ENCODE data around the gene PTPN13. TPM values are rescaled to one million over a fixed set of nuclear protein-coding genes. Genes with fewer than 3 reads are reported as not detected.

PTPN13 gene
- total and polyA plus RNA-seq, 2 experiments from 2014 or later: 13.0 to 43.2 TPM

DNA sequence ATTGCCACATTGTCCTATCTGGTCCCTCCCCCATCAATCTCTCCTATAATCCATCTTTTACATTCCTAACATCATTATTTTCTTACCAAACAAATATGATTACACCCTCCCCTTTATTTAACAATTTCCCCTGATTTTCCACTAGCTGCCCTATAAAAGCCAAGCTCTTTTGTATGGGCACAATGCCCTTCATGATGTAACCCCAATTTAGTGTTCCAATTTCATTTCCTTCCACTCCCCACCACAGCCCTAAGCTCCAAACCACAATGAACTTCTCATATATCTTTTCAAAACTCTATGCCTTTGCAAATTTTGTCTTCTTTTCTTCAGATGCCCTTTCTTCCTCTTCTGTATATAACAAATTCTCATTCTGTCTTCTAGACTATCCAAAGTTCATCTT lies 39.5 kb upstream of the PTPN13 start:
- H3K9me2 ChIP-seq (ENCODE audit: insufficient read depth): no peaks in the 10 kb centered on the region
- H3K4me3 ChIP-seq: no peak overlapping the region
- no peaks in the 10 kb centered on the region for H3K9me3 ChIP-seq (ENCODE audit: low read depth)
- H3K27me3 ChIP-seq (replicated peaks; ENCODE audit: insufficient read depth): no peaks in the 10 kb centered on the region
- no peaks in the 10 kb centered on the region for H3K79me2 ChIP-seq (ENCODE audit: insufficient read depth)
- in situ Hi-C loops (cut with MboI): no loop called here
- H3K4me2 ChIP-seq (ENCODE audit: unreplicated experiment): no peak overlapping the region
- H4K20me1 ChIP-seq (ENCODE audit: insufficient read depth): no peaks in the 10 kb centered on the region
- no peaks in the 10 kb centered on the region for H3K36me3 ChIP-seq (ENCODE audit: low read depth)
- H3K27ac ChIP-seq: no peak overlapping the region
- H3K9ac ChIP-seq: no peak overlapping the region
- peaks cover 13% of the 10 kb centered on the region for H3K4me1 ChIP-seq (ENCODE audit: insufficient read depth)
- no peaks in the 10 kb centered on the region for H3F3A ChIP-seq (ENCODE audit: insufficient read depth)
- TF ChIP-seq EZH2phosphoT487 (IDR thresholded peaks at IDR 0.05; ENCODE audit: insufficient read depth, low read depth) (no peak), EZH2 (IDR thresholded peaks at IDR 0.05; ENCODE audit: insufficient read depth, poor library complexity, severe bottlenecking) (no peak)
- H2AFZ ChIP-seq: no peak overlapping the region
- peak; percentile 7 for DNase-seq

DNA sequence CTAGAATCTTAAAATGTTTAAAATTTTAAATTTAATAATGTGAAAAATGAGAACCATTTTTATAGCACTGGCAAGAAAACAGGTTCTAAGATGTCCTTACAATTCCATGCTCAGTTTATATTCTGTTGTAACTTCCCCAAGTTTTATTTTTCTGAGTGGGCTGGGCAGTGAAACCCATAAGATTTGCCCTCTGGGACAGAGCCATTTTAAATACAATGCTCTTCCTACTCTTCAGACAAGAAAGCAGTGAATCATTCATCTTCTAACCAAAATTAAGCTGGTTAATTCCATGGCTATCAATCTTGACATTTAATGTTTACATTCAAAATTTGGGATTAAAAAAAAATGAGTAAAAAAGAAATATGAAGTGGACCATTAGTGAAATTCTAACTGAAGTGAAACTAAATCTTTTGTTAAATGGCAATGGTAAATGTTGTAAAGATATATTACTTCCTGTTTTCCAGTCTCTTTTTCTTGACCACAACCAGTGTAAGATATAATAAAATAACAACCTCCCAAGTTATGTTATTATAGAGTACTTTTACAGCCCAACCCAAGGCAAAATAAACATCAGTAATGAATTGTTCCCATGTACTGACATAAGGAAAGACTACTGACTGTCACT lies 37.2 kb upstream of the PTPN13 start:
- peaks cover 13% of the 10 kb centered on the region for H3K4me1 ChIP-seq (ENCODE audit: insufficient read depth)
- H4K20me1 ChIP-seq (ENCODE audit: insufficient read depth): no peaks in the 10 kb centered on the region
- peak overlapping the region; percentile 2; the same call in 1 of the 2 replicates for H2AFZ ChIP-seq
- H3K27ac ChIP-seq: no peak overlapping the region
- no peaks in the 10 kb centered on the region for H3K9me2 ChIP-seq (ENCODE audit: insufficient read depth)
- H3F3A ChIP-seq (ENCODE audit: insufficient read depth): no peaks in the 10 kb centered on the region
- no peak overlapping the region for H3K4me3 ChIP-seq
- no peaks in the 10 kb centered on the region for H3K36me3 ChIP-seq (ENCODE audit: low read depth)
- H3K4me2 ChIP-seq (ENCODE audit: unreplicated experiment): no peak overlapping the region
- no peaks in the 10 kb centered on the region for H3K9me3 ChIP-seq (ENCODE audit: low read depth)
- peak; percentile 7 for DNase-seq
- H3K9ac ChIP-seq: no peak overlapping the region
- H3K79me2 ChIP-seq (ENCODE audit: insufficient read depth): no peaks in the 10 kb centered on the region
- TF ChIP-seq EZH2phosphoT487 (IDR thresholded peaks at IDR 0.05; ENCODE audit: insufficient read depth, low read depth) (no peak), EZH2 (IDR thresholded peaks at IDR 0.05; ENCODE audit: insufficient read depth, poor library complexity, severe bottlenecking) (no peak)
- no peaks in the 10 kb centered on the region for H3K27me3 ChIP-seq (replicated peaks; ENCODE audit: insufficient read depth)
- in situ Hi-C loops (cut with MboI): no loop called here

DNA sequence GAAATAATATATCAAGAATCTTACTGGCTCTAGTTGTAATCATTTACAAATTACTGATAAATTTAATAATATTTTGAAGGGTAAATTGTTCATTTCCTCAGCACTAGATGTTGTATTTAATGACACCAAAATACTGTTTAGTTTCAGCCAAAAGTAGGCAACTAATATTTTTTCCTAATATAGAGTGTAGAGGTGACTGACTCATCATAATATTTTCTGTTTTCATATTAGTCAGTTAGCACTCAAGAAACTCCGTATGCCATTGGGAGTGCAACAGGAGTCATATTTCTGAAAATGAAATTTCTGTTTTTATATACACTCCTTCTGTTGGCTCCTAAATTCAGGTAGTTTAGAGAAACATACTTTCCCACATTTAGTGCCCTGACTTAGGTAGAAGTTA lies 36.6 kb upstream of the PTPN13 start:
- H3F3A ChIP-seq (ENCODE audit: insufficient read depth): no peaks in the 10 kb centered on the region
- H3K4me1 ChIP-seq (ENCODE audit: insufficient read depth): peaks cover 13% of the 10 kb centered on the region
- no peaks in the 10 kb centered on the region for H3K9me3 ChIP-seq (ENCODE audit: low read depth)
- no peaks in the 10 kb centered on the region for H3K79me2 ChIP-seq (ENCODE audit: insufficient read depth)
- H3K4me3 ChIP-seq: no peak overlapping the region
- TF ChIP-seq EZH2 (IDR thresholded peaks at IDR 0.05; ENCODE audit: insufficient read depth, poor library complexity, severe bottlenecking) (no peak), EZH2phosphoT487 (IDR thresholded peaks at IDR 0.05; ENCODE audit: insufficient read depth, low read depth) (no peak)
- H4K20me1 ChIP-seq (ENCODE audit: insufficient read depth): no peaks in the 10 kb centered on the region
- no peak overlapping the region for H2AFZ ChIP-seq
- no peaks in the 10 kb centered on the region for H3K27me3 ChIP-seq (replicated peaks; ENCODE audit: insufficient read depth)
- WGBS, 2 experiments (ENCODE audit: low coverage in 1 of 2, low lambda C conversion rate in 2 of 2, missing lambda C conversion rate in 2 of 2): 43 to 67% methylated on average over 1 of the region's 1 CpG
- no peak overlapping the region for H3K4me2 ChIP-seq (ENCODE audit: unreplicated experiment)
- H3K9ac ChIP-seq: no peak overlapping the region
- in situ Hi-C loops (cut with MboI): no loop called here
- no peaks in the 10 kb centered on the region for H3K36me3 ChIP-seq (ENCODE audit: low read depth)
- peak; percentile 8 for DNase-seq
- no peak overlapping the region for H3K27ac ChIP-seq
- H3K9me2 ChIP-seq (ENCODE audit: insufficient read depth): no peaks in the 10 kb centered on the region

DNA sequence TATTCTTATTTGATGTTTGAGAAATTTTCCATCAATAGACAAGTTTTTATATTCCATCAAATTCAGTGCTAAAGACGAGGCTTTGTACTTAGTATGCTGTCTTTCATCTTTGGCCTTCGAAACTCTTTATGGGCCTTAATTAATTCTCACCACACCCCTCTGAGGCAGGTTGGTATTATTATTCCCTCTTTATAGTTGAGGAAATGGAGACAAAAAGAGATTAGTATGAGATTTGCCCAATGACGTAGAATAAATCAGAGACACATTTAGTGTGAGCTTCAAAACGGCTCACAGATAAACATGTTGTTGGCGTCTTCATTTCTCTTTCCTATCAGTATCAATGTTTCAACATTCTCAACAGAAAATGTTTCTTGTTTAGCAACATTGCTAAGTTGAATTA lies 35.9 kb upstream of the PTPN13 start:
- no peak for TF ChIP-seq EZH2 (IDR thresholded peaks at IDR 0.05; ENCODE audit: insufficient read depth, poor library complexity, severe bottlenecking)
- TF ChIP-seq EZH2phosphoT487 (IDR thresholded peaks at IDR 0.05; ENCODE audit: insufficient read depth, low read depth): no peak
- no peak overlapping the region for H2AFZ ChIP-seq
- no peak for DNase-seq
- H3K4me2 ChIP-seq (ENCODE audit: unreplicated experiment): no peak overlapping the region
- H3K9me3 ChIP-seq (ENCODE audit: low read depth): no peaks in the 10 kb centered on the region
- in situ Hi-C loops (cut with MboI): no loop called here
- no peaks in the 10 kb centered on the region for H4K20me1 ChIP-seq (ENCODE audit: insufficient read depth)
- no peaks in the 10 kb centered on the region for H3K36me3 ChIP-seq (ENCODE audit: low read depth)
- H3K27me3 ChIP-seq (replicated peaks; ENCODE audit: insufficient read depth): no peaks in the 10 kb centered on the region
- WGBS, 2 experiments (ENCODE audit: low coverage in 1 of 2, low lambda C conversion rate in 2 of 2, missing lambda C conversion rate in 2 of 2): 77 to 80% methylated on average over 5 of the region's 5 CpGs
- H3K4me1 ChIP-seq (ENCODE audit: insufficient read depth): peaks cover 13% of the 10 kb centered on the region
- H3F3A ChIP-seq (ENCODE audit: insufficient read depth): no peaks in the 10 kb centered on the region
- no peaks in the 10 kb centered on the region for H3K9me2 ChIP-seq (ENCODE audit: insufficient read depth)
- H3K27ac ChIP-seq: no peak overlapping the region
- no peak overlapping the region for H3K9ac ChIP-seq
- H3K4me3 ChIP-seq: no peak overlapping the region
- no peaks in the 10 kb centered on the region for H3K79me2 ChIP-seq (ENCODE audit: insufficient read depth)

DNA sequence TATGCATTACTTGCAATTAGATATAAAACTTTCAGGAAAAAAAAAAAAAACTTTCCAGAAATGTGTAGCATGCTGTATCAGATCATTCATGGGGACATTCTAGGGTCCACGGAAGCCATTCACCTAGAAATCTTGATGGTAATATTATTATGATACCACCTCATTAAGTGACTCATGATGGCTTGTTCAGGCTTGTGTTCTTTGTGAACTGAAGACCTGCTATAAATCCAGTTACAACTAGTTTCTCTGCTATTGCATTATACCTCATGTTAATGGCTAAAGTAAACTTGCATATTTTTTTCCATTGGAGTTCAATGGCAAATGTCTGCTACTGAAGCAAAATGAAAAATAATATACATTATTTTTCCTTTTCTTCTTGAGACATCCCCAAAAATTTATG lies 35.3 kb upstream of the PTPN13 start:
- no peak for DNase-seq
- H3K4me2 ChIP-seq (ENCODE audit: unreplicated experiment): no peak overlapping the region
- no peaks in the 10 kb centered on the region for H3K27me3 ChIP-seq (replicated peaks; ENCODE audit: insufficient read depth)
- H2AFZ ChIP-seq: no peak overlapping the region
- 94 to 100% methylated on average over 1 of the region's 1 CpG for WGBS, 2 experiments (ENCODE audit: low coverage in 1 of 2, low lambda C conversion rate in 2 of 2, missing lambda C conversion rate in 2 of 2)
- no peaks in the 10 kb centered on the region for H3F3A ChIP-seq (ENCODE audit: insufficient read depth)
- no peak for TF ChIP-seq EZH2 (IDR thresholded peaks at IDR 0.05; ENCODE audit: insufficient read depth, poor library complexity, severe bottlenecking)
- no peak for TF ChIP-seq EZH2phosphoT487 (IDR thresholded peaks at IDR 0.05; ENCODE audit: insufficient read depth, low read depth)
- H3K9me3 ChIP-seq (ENCODE audit: low read depth): no peaks in the 10 kb centered on the region
- H3K36me3 ChIP-seq (ENCODE audit: low read depth): no peaks in the 10 kb centered on the region
- no peaks in the 10 kb centered on the region for H3K79me2 ChIP-seq (ENCODE audit: insufficient read depth)
- H4K20me1 ChIP-seq (ENCODE audit: insufficient read depth): no peaks in the 10 kb centered on the region
- peaks cover 13% of the 10 kb centered on the region for H3K4me1 ChIP-seq (ENCODE audit: insufficient read depth)
- no peak overlapping the region for H3K27ac ChIP-seq
- H3K9me2 ChIP-seq (ENCODE audit: insufficient read depth): no peaks in the 10 kb centered on the region
- in situ Hi-C loops (cut with MboI): no loop called here
- H3K9ac ChIP-seq: no peak overlapping the region
- H3K4me3 ChIP-seq: no peak overlapping the region

All from GM23248 (cell line).